Spleen (tissue), 7 donors: ENCODE data around the gene S100A5.

ENCODE experiments used
- CTCF ChIP-seq, 11 experiments: fragments of 200-600 bp in 7 of 11; fragments of 450-650 bp in 4 of 11; sonication (generic) in 4 of 11; IDR thresholded peaks in 8 of 11; conservative IDR thresholded peaks in 3 of 11; 1 replicate in 7 of 11; 2 replicates in 4 of 11; pipeline versions ENCODE4 v1.4.0 to v1.8.0; 2016 to 2021; ENCODE audit warnings: antibody characterized with exemption in 11 of 11, inconsistent platforms in 4 of 11, mild to moderate bottlenecking in 1 of 11
- POLR2AphosphoS5 ChIP-seq, 3 donors: sonication (generic); formaldehyde crosslinking; IDR thresholded peaks; one replicate each; pipeline ENCODE4 v1.5.1; 2017; ENCODE audit warnings: antibody characterized with exemption in 3 of 3
- donor health status: DM: no; HTN: no; CAD: no; lungs with moderate emphysema.
- donor health status: DM: no; HTN: no; CAD: no.
- donor health status: DM: no; HTN: no; CAD: no.

- TF ChIP-seq CTCF (IDR thresholded peaks at IDR 0.05 in 8 of 11, conservative IDR thresholded peaks at IDR 0.05 in 3 of 11) (no peak), POLR2AphosphoS5 (IDR thresholded peaks at IDR 0.05) (no peak)
Measured at GRCh38 chr1:153527683-153528040, 13.1 kb downstream of the S100A5 start.
